Prostate gland (tissue), 2 donors: ENCODE data around the gene ITGA11.

Experiments
- CTCF ChIP-seq, 4 experiments: fragments of 200-600 bp in 2 of 4; fragments of 450-650 bp in 2 of 4; sonication (generic) in 2 of 4; IDR thresholded peaks; 1 replicate in 3 of 4; 2 replicates in 1 of 4; pipeline ENCODE4 v1.5.1; 2016 to 2019; ENCODE audit warnings: antibody characterized with exemption in 4 of 4, mild to moderate bottlenecking in 2 of 4, moderate library complexity in 2 of 4
- POLR2A ChIP-seq: fragments of 450-650 bp; IDR thresholded peaks from one replicate; pipeline ENCODE4 v1.6.1; 2016; ENCODE audit warnings: antibody characterized with exemption, mild to moderate bottlenecking
- POLR2AphosphoS5 ChIP-seq: sonication (generic); formaldehyde crosslinking; IDR thresholded peaks from one replicate; pipeline ENCODE4 v1.6.1; 2017; ENCODE audit warnings: antibody characterized with exemption

DNA sequence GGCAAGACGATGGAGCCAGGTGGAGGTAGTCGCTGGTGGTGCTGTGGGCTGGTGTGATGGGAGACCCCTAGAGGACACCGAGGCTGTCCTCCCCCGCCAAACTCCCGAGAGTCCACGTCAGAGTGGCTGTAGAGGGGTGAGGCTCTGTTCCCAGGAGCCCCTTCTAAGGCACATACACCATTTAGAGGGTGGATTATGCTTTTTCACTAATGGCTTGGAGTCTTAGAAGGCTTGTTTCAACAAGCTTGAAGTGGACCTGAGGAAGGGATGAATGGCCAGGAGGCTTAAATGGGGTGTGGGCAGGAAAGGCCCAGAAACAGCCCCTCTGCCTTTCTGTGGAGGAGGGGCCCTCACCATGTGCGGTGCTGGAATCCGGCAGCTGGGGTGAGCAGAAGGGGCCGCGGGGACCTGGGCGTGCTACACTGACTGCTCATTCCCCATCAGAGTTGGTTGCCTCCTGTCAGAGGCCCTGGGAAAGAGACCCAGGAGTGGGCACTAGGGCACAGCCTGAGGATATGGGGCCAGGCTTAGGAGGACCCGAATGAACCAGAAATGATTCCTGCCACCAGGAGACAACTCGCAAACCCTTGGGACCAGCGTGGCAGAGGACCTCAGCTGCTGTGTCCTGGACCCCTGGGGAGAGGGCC lies 88.3 kb downstream of the ITGA11 start:
- no peak for TF ChIP-seq CTCF (IDR thresholded peaks at IDR 0.05)
- no peak for TF ChIP-seq POLR2A
- TF ChIP-seq POLR2AphosphoS5 = no peak
